Upper lobe of left lung (tissue), 6 donors: ENCODE measurements around the gene HINT1. TPM values are rescaled to one million over a fixed set of nuclear protein-coding genes. Genes with fewer than 3 reads are reported as not detected.

ENCODE experiments used
- ATAC-seq, 2 donors: fragments of 200-7000 bp; cut with Tn5 transposase; one replicate each; pipeline ENCODE4 v1.9.1; 2022; ENCODE audit warnings: mild to moderate bottlenecking in 2 of 2, moderate library complexity in 2 of 2; ENCODE audit not compliant: low FRiP score in 2 of 2
- DNase-seq, 2 donors: peaks; one replicate each; pipeline ENCODE4 v3.0.0-alpha.2; 2019 to 2020
- H3K27ac ChIP-seq, 4 donors: fragments of 200-600 bp; sonication (generic); one replicate each; pipeline ENCODE4 v1.5.1; 2016 to 2019
- H3K27me3 ChIP-seq, 4 donors: fragments of 200-600 bp; sonication (generic); one replicate each; pipeline ENCODE4 v1.5.1; 2017 to 2019
- H3K36me3 ChIP-seq, 4 donors: fragments of 200-600 bp; sonication (generic); one replicate each; pipeline ENCODE4 v1.5.1; 2016 to 2019
- H3K4me1 ChIP-seq, 4 donors: fragments of 200-600 bp; sonication (generic); one replicate each; pipeline ENCODE4 v1.5.1; 2018 to 2019
- H3K4me3 ChIP-seq, 4 donors: fragments of 200-600 bp; sonication (generic); one replicate each; pipeline ENCODE4 v1.5.1; 2017 to 2019; ENCODE audit warnings: mild to moderate bottlenecking in 2 of 4, moderate library complexity in 1 of 4
- H3K9me3 ChIP-seq, 4 donors: fragments of 200-600 bp; sonication (generic); one replicate each; pipeline ENCODE4 v1.5.1; 2018 to 2019
- CTCF ChIP-seq, 6 experiments: fragments of 450-650 bp in 4 of 6; fragments of 200-600 bp in 2 of 6; sonication (generic) in 2 of 6; IDR thresholded peaks; one replicate each; pipeline ENCODE4 v1.5.1; 2016 to 2019; ENCODE audit warnings: antibody characterized with exemption in 6 of 6
- EP300 ChIP-seq, 4 donors: sonication (generic); formaldehyde crosslinking; IDR thresholded peaks; one replicate each; pipeline ENCODE4 v1.5.1; 2017; ENCODE audit warnings: antibody characterized with exemption in 4 of 4, control low read depth in 2 of 4
- POLR2A ChIP-seq, 4 donors: fragments of 450-650 bp; IDR thresholded peaks; one replicate each; pipeline ENCODE4 v1.5.1; 2016 to 2017; ENCODE audit warnings: antibody characterized with exemption in 4 of 4, mild to moderate bottlenecking in 2 of 4
- POLR2AphosphoS5 ChIP-seq, 2 donors: sonication (generic); formaldehyde crosslinking; IDR thresholded peaks; one replicate each; pipeline ENCODE4 v1.5.1; 2017; ENCODE audit warnings: antibody characterized with exemption in 2 of 2
- WGBS, 2 donors: methylation state at CpG; one replicate each; pipeline ENCODE4 v1.1.5; 2017 to 2018; 5-methylcytosine and 5-hydroxymethylcytosine counted together
- total RNA-seq, 6 donors: library from RNA; depleted of rRNA in 4 of 6; stranded (reverse); fragments of >200 nt in 4 of 6; gene quantifications; one replicate each; pipeline versions ENCODE4 v1.1.0 to v1.2.1, GENCODE V29; 2016 to 2021
- donor health status: DM: no; HTN: no; CAD: no; lungs with moderate emphysema.
- donor health status: DM: no; HTN: yes; CAD: no; lungs with severe emphysema.

Gene HINT1
- total RNA-seq, 6 donors from 2014 or later, result 75.4 to 172 (median 133) TPM

GRCh38 chr5:131114754-131115153 is 50.3 kb downstream of the HINT1 start:
- H3K36me3 ChIP-seq, result no peaks in the 10 kb centered on the region
- no peak overlapping the region for H3K4me3 ChIP-seq
- ATAC-seq (no peak), DNase-seq (no peak)
- no peak for TF ChIP-seq POLR2A (IDR thresholded peaks at IDR 0.05)
- no peak for TF ChIP-seq CTCF (IDR thresholded peaks at IDR 0.05)
- TF ChIP-seq EP300 (IDR thresholded peaks at IDR 0.05), result no peak
- no peak for TF ChIP-seq POLR2AphosphoS5 (IDR thresholded peaks at IDR 0.05)
- H3K4me1 ChIP-seq, result no peaks in the 10 kb centered on the region
- no peak overlapping the region for H3K27ac ChIP-seq
- H3K27me3 ChIP-seq, result no peaks in the 10 kb centered on the region
- H3K9me3 ChIP-seq, result no peaks in the 10 kb centered on the region
- 73 to 81% methylated on average over 2 of the region's 2 CpGs for WGBS, 2 donors

GRCh38 chr5:131112424-131112823 is 52.6 kb downstream of the HINT1 start:
- DNase-seq (peak in 1 of 2 donors; percentile 48), ATAC-seq (peak; percentile 26 to 62)
- Histone ChIP-seq H3K4me3 (no peak overlapping the region), H3K27ac (no peak overlapping the region), H3K9me3 (no peaks in the 10 kb centered on the region), H3K36me3 (no peaks in the 10 kb centered on the region), H3K4me1 (no peaks in the 10 kb centered on the region), H3K27me3 (no peaks in the 10 kb centered on the region)
- TF ChIP-seq POLR2AphosphoS5 (IDR thresholded peaks at IDR 0.05), result no peak
- TF ChIP-seq POLR2A (IDR thresholded peaks at IDR 0.05), result no peak
- no peak for TF ChIP-seq CTCF (IDR thresholded peaks at IDR 0.05)
- no peak for TF ChIP-seq EP300 (IDR thresholded peaks at IDR 0.05)
- 85 to 91% methylated on average over 13 of the region's 13 CpGs for WGBS, 2 donors

- ATAC-seq (no peak), DNase-seq (no peak)
- no peaks in the 10 kb centered on the region for H3K36me3 ChIP-seq
- WGBS, 2 donors, result 19 to 30% methylated on average over 5 of the region's 5 CpGs
- no peaks in the 10 kb centered on the region for H3K9me3 ChIP-seq
- no peak overlapping the region for H3K4me3 ChIP-seq
- no peaks in the 10 kb centered on the region for H3K27me3 ChIP-seq
- no peaks in the 10 kb centered on the region for H3K4me1 ChIP-seq
- no peak overlapping the region for H3K27ac ChIP-seq
- TF ChIP-seq EP300 (IDR thresholded peaks at IDR 0.05) (no peak), CTCF (IDR thresholded peaks at IDR 0.05) (no peak), POLR2AphosphoS5 (IDR thresholded peaks at IDR 0.05) (no peak)
Measured at GRCh38 chr5:131110256-131110594, 54.8 kb downstream of the HINT1 start.

GRCh38 chr5:131109540-131110255 is 55.4 kb downstream of the HINT1 start:
- WGBS, 2 donors, result 41 to 43% methylated on average over 2 of the region's 2 CpGs
- Histone ChIP-seq H3K27ac (no peak overlapping the region), H3K4me3 (no peak overlapping the region), H3K4me1 (no peaks in the 10 kb centered on the region), H3K36me3 (no peaks in the 10 kb centered on the region), H3K9me3 (no peaks in the 10 kb centered on the region), H3K27me3 (no peaks in the 10 kb centered on the region)
- ATAC-seq, result peak; percentile 67 to 85
- DNase-seq, result no peak
- TF ChIP-seq CTCF (IDR thresholded peaks at IDR 0.05) (peak; percentile 34 to 76 (median 62)), EP300 (IDR thresholded peaks at IDR 0.05) (no peak), POLR2AphosphoS5 (IDR thresholded peaks at IDR 0.05) (no peak)

Other genes with a start within 250 kb of the HINT1 start
- 1 to 10 TPM; 1.7 to 7.1 (median 4.2) TPM for gene LYRM7, start 5.7 kb upstream of the HINT1 start, total RNA-seq
- 10 to 100 TPM; 13.6 to 92.1 (median 36.5) TPM for gene CDC42SE2, start 98.8 kb upstream of the HINT1 start, total RNA-seq